GM19023 (cell line): Measurements from ENCODE around the gene MNAT1.

Experiments used
- ATAC-seq: cut with Tn5 transposase; IDR thresholded peaks from one replicate; pipeline ENCODE4 v1.9.1; 2021; ENCODE audit warnings: mild to moderate bottlenecking, moderate library complexity; ENCODE audit not compliant: unreplicated experiment

The MNAT1 gene

DNA sequence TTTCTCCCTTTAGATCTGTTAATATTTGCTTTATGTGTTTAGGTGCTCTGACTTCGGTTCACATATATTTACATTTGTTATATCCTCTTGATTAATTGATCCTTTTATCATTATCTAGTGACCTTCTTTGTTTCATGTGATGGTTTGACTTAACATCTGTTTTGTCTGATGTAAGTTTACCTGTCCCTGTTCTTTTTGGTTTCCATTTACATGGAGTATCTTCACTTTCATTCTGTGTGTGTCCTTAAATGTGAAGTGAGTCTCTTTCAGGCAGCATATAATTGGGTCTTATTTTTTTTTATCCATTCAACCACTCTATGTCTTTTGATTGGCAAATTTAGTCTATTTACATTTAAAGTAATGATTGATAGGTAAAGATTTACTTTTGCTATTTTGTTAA, 222.1 kb downstream of the MNAT1 start:
- no peak for ATAC-seq

DNA sequence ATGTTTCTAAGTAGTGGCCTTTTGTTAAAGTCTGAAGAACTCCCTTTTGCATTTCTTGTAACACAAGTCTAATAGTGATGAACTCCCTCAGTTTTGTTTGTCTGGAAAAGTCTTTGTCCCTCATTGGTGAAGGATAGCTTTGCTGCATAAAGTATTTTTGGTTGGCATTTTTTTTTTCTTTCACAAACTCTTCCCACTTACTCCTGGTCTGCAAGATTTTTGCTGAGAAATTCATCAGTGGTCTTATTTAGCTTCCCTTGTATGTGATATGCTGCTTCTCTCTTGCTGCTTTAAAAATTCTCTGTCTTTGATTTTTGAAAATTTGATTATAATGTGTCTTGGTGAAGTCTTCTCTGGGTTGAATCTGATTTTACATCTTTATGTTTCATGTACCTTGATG, 223.6 kb downstream of the MNAT1 start:
- no peak for ATAC-seq

DNA sequence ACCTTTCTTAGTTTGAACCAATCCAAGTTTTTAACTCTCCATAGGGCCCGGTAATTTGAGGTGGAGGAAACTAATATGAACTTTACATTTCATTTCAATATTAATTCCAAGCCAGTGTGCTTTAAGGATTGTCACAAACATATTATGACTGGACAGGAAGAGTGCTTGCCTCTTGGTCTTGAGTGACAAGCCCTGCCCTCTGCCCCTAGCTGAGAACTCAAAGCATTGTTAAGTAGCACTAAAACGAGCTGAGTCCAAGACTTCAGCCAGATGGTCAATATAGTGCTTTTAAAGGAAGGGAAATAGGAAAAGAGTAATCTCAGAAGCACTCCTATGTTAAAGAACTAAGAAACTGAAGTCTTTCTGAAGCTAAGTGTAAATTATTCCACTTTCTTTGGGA, 229.2 kb downstream of the MNAT1 start:
- ATAC-seq: no peak

DNA sequence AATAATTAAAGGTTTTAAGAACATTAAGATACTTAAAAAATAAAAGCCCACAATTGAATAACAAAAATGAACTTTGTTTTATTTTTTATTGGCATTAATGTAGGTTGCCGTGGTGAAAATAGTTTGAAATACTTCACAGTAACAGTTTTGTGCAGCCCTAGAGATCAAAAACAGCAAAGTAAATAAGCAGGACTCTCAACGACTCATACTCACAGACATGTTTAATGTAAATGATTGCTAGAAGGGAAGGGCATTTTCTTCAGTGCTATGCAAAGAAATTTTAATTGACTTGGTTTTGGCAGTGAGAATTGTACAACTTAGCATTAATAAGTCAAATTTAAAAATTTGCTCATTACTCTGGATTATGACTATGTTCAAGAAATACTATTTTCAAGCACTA, 230.3 kb downstream of the MNAT1 start:
- ATAC-seq: no peak

DNA sequence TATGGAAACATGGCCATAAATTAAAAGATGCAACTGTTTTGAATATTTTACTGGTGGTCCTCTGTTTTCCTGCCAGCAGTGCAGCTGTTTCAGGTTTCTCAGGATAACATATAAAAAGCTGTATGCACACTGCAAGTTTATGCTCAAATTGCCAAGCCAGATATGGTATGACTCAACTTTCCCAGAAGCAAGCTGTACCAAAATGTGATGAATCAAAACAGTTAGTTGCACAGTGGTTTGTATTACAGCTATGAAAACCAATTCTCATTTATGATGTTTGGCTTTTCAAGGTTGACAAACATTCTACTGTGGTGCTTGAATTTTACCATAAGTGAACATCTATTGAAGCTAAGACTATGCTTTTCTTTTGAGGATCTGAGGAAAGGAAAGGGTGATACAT, 230.8 kb downstream of the MNAT1 start:
- ATAC-seq: no peak

DNA sequence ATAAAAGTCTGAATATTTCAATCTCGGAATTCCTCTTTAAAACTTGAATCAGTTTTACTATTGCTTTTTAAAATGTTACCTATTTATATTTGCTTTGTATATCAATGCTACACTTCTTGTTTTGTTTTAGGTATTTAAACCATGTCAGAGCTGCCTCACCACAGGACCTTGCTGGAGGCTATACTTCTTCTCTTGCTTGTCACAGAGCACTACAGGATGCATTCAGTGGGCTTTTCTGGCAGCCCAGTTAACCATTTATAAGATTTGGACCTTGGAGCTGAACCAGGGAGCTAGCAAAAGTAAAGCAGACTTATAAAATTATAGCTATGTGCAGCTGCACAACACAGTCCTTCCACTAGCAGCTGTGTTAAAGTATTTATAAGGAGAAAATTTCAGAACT, 233.5 kb downstream of the MNAT1 start:
- no peak for ATAC-seq

- no peak for ATAC-seq
Observed at GRCh38 chr14:60968671-60969070, 234.1 kb downstream of the MNAT1 start.

- ATAC-seq: no peak
Observed at GRCh38 chr14:60970146-60970545, 235.6 kb downstream of the MNAT1 start.

- ATAC-seq: no peak
Observed at GRCh38 chr14:60971271-60971670, 236.7 kb downstream of the MNAT1 start.

DNA sequence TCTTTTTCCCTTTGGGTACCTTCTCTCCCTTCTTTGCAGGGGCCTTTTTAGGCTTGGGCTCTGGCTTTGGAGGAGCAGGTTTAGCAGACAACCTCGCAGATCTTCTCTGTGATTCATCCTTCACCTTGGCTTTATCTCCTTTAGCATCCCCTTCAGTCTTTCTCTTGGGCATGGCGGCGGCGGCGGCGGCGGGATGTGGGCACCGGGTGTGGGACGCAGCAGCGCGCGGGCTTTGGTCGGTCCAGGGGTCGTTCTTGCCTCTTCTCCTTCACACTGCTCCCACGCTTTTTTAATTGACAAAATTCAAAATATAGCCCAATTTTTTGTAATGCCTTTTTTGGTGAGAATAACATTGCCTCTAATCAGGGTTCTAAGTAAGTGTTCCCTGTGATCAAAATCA, 237.7 kb downstream of the MNAT1 start:
- ATAC-seq: no peak

DNA sequence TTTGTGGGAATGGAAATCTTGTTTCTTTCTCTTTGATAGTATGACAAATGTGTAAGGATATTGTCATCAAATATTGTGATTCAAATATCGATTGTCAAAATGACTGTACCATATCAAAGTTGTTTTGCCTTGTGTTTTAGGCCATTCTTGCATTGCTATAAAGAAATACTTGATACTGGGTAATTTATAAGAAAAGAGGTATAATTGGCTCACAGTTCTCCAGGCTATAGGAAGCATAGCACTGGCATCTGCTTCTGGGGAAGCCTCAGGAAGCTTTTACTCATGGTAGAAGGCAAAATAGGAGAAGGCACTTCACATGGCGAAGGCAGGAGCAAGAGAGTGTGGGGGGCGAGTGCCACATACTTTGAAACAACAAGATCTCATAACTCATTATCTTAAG, 238.5 kb downstream of the MNAT1 start:
- no peak for ATAC-seq

DNA sequence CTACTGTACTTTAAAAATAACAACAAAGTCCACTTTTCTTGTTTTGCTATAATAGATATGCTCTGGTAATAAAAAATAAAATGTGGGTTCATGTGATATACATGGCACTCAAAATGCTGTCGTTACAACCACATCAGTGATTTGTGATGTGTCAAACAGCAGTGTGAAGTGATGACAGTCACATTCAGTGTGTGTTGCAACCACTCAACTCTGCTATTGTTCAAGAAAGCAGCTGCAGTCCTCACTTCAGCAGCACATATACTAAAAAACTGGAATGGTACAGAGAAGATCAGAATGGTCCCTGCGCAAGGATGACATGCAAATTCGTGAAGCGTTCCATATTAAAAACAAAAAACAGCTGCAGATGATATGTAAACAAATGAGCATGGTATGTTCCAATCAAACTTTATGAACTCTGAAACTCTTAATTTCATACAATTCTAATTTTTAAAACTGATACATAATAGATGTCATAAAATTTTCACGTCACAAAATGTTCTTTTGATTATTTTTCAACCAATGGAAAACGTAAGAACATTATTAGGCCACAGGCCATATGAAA, 239.6 kb downstream of the MNAT1 start:
- no peak for ATAC-seq

GRCh38 chr14:60975551-60975950, 241.0 kb downstream of the MNAT1 start:
- no peak for ATAC-seq

DNA sequence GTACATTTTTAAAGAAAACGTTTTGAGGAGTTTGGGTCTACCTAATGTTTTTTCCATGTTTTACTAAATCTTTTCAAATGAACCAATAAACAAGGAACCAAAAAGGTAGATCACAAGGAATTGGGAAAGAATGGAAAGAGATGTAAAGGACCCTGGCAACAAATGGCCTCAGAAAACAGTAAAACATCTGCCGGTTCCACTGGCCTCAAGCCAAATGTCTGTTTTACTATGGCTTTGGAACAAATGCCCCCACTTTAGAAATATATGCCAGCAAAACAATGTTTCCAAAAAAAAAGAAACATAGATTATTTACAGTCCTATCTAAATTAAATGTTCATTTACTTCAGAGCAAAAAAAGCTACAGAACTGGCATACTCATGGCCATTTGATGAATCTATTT, 243.3 kb downstream of the MNAT1 start:
- ATAC-seq: no peak

DNA sequence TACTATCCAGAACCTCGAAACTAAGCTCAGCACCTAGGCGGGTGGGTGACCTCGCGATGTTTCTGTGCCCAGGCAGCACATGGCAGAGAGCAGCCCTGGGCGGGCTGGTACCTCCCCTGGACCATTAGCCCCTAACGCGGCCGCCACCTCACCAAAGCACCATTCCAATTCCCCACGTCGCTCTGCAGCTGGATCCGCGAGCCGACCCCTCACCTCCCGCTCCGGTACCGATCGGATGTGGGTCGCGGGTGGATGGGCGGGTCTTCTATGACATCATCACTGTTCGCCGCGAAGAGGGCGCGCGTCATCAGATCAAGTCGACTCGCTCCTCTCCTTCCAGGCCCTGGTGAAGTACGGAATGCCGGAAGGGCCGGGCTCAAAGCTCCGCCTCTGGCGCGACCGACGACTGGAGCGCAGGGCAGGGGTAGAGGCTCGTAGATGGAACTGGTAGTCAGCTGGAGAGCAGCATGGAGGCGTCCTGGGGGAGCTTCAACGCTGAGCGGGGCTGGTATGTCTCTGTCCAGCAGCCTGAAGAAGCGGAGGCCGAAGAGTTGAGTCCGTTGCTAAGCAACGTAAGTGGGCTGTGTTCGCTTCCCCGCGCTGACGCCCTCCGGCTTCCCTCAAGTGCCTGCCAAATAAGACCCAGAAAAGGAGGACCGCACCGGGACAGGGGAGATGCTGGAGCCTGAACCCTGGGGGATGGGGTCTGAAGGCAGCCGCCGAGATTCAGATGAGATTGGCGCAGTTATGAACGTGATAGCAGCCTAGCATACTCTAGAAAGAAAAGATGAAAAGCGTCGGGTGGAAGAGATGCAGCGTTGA, 246.5 kb downstream of the MNAT1 start, which contains the start of the genes SLC38A6 and TRMT5:
Gene SLC38A6 (plus strand): TSS at position 435 of the 822 bp plus-strand sequence. CDS start 33 bp downstream, at position 468.
Gene TRMT5 (minus strand): TSS at position 269 of the 822 bp plus-strand sequence. CDS start 106 bp downstream, at position 163.
- peak; percentile 91 for ATAC-seq

DNA sequence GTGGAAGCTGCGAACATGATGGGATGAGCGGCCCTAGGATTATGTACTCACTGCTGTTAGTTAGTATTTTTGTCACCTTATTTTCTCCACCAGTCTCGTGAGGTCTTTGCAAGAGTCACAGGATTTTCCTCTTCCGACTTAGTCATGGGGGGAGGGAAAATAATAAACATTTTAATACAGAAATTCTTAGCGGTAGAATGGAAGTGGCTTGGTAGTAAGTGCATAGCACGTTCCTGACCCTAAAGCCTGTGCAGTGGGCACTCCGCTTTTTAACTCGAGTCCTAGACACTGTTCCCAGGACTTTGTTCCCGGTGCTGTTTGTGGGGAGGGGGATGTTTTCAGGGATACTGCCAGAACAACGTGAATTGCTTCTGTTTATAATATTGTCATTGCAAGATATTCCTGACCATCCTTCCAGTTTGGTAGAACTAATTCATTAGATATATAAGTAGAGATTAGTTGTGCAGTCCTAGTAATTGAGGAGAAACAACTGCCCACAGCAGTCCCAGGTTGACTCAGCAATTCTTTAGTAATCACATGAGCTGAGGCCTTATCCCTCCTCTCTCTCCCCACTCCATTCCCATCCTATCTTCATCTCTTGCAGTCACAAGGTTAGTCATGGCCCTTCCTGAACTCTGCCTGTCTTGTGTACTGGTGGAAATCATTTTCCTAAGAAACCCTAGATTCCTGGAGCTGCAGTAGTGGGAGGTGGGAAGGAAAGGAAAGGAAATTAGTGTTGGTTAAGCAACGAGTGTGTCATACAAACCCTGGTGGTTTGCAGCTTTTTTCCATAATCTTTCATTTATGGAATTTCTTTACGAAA, 247.3 kb downstream of the MNAT1 start:
- ATAC-seq: no peak

DNA sequence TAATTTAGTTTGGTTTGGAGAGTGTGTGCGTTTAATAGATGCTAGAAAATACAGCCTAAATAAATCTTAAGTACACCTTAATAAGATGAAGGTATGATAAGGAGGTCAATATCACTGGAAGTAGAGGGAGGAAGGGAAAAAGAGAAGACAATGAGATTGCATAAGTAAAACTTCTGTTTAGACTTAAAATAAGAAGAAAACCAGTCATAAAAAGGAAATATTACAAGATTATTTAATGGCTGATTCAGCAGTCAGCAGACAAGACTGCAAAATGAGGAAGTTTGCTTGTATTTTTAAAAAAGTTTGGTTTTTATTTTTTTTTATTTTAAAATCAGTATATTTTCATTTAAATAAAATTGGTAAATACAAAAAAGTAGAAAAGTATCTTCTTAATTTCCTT, 249.6 kb downstream of the MNAT1 start:
- ATAC-seq: no peak

- no peak for ATAC-seq
Observed at GRCh38 chr14:60986500-60986899, 251.9 kb downstream of the MNAT1 start.

DNA sequence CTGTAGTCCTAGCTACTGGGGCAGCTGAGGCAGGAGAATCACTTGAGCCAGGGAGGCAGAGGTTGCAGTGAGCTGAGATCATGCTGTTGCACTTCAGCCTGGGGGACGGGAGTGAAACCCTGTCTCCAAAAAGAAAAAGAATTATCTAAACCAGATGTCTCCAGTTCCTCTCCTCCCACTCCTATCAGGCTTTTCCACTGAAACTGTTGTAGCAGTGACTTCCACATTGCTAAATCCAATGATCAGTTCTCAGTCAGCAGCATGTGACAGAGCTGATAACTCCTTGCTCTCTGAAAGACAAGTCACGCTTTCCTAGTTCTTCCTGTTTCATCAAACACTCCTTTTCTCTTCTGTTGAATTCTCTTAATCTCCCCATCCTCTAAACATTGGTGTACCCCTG, 255.0 kb downstream of the MNAT1 start:
- ATAC-seq: no peak

DNA sequence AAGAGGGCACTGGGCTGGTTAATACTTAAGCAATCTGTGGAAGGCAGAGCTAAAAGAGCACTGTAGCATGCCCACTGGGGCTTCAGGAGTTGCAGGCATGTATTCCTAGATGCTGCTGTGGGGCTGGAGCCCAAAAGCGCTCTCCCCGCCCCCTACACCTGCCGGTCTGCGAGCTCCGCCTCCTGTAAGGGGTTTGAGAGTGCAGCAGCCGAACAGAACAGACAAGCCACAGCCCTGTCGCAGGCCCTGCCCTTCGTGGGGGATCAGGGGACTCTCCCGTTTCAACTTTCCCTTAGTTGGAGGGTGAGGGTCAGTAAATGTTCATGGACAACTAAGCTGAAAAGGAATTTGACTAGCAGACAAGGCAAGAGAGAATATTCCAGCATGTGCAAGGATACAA, 264.1 kb downstream of the MNAT1 start:
- no peak for ATAC-seq

- no peak for ATAC-seq
Observed at GRCh38 chr14:60999536-60999935, 265.0 kb downstream of the MNAT1 start.

DNA sequence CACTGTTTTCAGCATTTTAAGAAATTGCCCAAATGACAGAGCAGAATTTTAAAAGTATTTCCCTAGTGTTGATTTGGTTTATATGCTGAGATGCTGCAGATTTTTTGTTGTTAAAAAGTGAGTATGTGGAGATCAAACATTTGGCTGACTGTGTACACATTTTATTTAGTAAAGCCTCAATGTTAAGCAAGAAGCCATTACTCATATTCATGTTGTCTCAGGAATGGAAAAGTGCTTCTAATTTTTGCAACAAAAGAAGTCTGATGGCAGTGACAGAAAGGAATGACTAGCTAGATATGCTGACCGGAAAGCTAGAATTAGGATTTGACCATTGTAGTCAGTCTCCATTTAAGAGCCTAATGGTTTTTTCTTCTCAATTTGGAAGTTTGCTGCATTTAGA, 269.0 kb downstream of the MNAT1 start:
- ATAC-seq: no peak
